Uterus (tissue), 2 donors: ENCODE data around the gene ERP29.

ENCODE experiments used
- POLR2A ChIP-seq, 2 donors: fragments of 450-650 bp; IDR thresholded peaks; one replicate each; pipeline ENCODE4 v1.6.1; 2016; ENCODE audit warnings: antibody characterized with exemption in 2 of 2, mild to moderate bottlenecking in 1 of 2, moderate library complexity in 1 of 2
- TF ChIP-seq, protein P1 (sequence below), 4 experiments: fragments of 200-600 bp in 2 of 4; fragments of 450-650 bp in 2 of 4; sonication (generic) in 2 of 4; IDR thresholded peaks; one replicate each; pipeline ENCODE4 v1.5.1; 2016 to 2019; ENCODE audit warnings: antibody characterized with exemption in 4 of 4, mild to moderate bottlenecking in 2 of 4, moderate library complexity in 1 of 4

DNA sequence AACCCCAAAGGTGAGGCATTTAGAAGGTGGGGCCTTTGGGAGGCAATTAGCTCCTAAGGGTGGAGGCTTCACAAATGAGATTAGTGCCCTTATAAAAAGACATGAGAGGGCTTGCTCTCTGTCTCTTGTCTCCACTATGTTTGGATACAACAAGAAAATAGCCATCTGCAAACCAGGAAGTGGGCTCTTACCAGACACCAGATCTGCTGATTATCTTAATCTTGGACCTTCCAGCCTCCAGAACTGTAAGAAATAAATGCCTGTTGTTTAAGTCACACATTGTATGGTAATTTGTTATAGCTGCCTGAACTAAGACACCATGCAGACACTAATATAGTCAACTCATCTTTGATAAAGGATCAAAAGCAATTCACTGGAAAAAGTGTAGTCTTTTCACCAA, 34.7 kb upstream of the ERP29 start:
- TF ChIP-seq, protein P1, sequence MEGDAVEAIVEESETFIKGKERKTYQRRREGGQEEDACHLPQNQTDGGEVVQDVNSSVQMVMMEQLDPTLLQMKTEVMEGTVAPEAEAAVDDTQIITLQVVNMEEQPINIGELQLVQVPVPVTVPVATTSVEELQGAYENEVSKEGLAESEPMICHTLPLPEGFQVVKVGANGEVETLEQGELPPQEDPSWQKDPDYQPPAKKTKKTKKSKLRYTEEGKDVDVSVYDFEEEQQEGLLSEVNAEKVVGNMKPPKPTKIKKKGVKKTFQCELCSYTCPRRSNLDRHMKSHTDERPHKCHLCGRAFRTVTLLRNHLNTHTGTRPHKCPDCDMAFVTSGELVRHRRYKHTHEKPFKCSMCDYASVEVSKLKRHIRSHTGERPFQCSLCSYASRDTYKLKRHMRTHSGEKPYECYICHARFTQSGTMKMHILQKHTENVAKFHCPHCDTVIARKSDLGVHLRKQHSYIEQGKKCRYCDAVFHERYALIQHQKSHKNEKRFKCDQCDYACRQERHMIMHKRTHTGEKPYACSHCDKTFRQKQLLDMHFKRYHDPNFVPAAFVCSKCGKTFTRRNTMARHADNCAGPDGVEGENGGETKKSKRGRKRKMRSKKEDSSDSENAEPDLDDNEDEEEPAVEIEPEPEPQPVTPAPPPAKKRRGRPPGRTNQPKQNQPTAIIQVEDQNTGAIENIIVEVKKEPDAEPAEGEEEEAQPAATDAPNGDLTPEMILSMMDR (IDR thresholded peaks at IDR 0.05): no peak
- TF ChIP-seq POLR2A (IDR thresholded peaks at IDR 0.05): no peak
